ENCODE data around the gene KCNIP2. TPM values are rescaled to one million over a fixed set of nuclear protein-coding genes. Genes with fewer than 3 reads are reported as not detected.

KCNIP2 gene
- total RNA-seq, 1 experiment from 2014 or later = 2.8 TPM

GRCh38 chr10:101851411-101852116 lies 8.0 kb upstream of the KCNIP2 start:
- no peak for DNase-seq (ENCODE audit: low spot score)

- DNase-seq (ENCODE audit: low spot score) = no peak
Observed at GRCh38 chr10:101850749-101851148, 7.1 kb upstream of the KCNIP2 start.

- no peak for DNase-seq (ENCODE audit: low spot score)
Observed at GRCh38 chr10:101848894-101849351, 5.3 kb upstream of the KCNIP2 start.

- no peak for DNase-seq (ENCODE audit: low spot score)
Observed at GRCh38 chr10:101848408-101848807, 4.8 kb upstream of the KCNIP2 start.

- no peak for DNase-seq (ENCODE audit: low spot score)
Observed at GRCh38 chr10:101845893-101846292, 2.3 kb upstream of the KCNIP2 start.

GRCh38 chr10:101841826-101842225 lies 1.8 kb downstream of the KCNIP2 start:
- no peak for DNase-seq (ENCODE audit: low spot score)

- peak; percentile 49 for DNase-seq (ENCODE audit: low spot score)
Observed at GRCh38 chr10:101840741-101841453, 2.7 kb downstream of the KCNIP2 start.

GRCh38 chr10:101840102-101840684 lies 3.4 kb downstream of the KCNIP2 start:
- DNase-seq (ENCODE audit: low spot score) = no peak

GRCh38 chr10:101839416-101840063 lies 4.1 kb downstream of the KCNIP2 start:
- no peak for DNase-seq (ENCODE audit: low spot score)

GRCh38 chr10:101839002-101839401 lies 4.6 kb downstream of the KCNIP2 start:
- DNase-seq (ENCODE audit: low spot score) = no peak

- no peak for DNase-seq (ENCODE audit: low spot score)
Observed at GRCh38 chr10:101838416-101838970, 5.1 kb downstream of the KCNIP2 start.

- DNase-seq (ENCODE audit: low spot score) = no peak
Observed at GRCh38 chr10:101837748-101838147, 5.9 kb downstream of the KCNIP2 start.

GRCh38 chr10:101835362-101835761 lies 8.2 kb downstream of the KCNIP2 start:
- DNase-seq (ENCODE audit: low spot score) = no peak

GRCh38 chr10:101834341-101834740 lies 9.3 kb downstream of the KCNIP2 start:
- DNase-seq (ENCODE audit: low spot score) = no peak

GRCh38 chr10:101833466-101833865 lies 10.1 kb downstream of the KCNIP2 start:
- DNase-seq (ENCODE audit: low spot score) = no peak

- DNase-seq (ENCODE audit: low spot score) = no peak
Observed at GRCh38 chr10:101832325-101832771, 11.3 kb downstream of the KCNIP2 start.

- DNase-seq (ENCODE audit: low spot score) = no peak
Observed at GRCh38 chr10:101831169-101831811, 12.3 kb downstream of the KCNIP2 start.

GRCh38 chr10:101830322-101831168 lies 13.1 kb downstream of the KCNIP2 start:
- DNase-seq (ENCODE audit: low spot score) = no peak

GRCh38 chr10:101829561-101830315 lies 13.9 kb downstream of the KCNIP2 start:
- DNase-seq (ENCODE audit: low spot score) = no peak

Data from A172 (cell line).